ENCODE measurements around the gene STX18.
A peak's percentile ranks its signal among the peaks of the same experiment; 100 is the strongest.

The STX18 gene

DNA sequence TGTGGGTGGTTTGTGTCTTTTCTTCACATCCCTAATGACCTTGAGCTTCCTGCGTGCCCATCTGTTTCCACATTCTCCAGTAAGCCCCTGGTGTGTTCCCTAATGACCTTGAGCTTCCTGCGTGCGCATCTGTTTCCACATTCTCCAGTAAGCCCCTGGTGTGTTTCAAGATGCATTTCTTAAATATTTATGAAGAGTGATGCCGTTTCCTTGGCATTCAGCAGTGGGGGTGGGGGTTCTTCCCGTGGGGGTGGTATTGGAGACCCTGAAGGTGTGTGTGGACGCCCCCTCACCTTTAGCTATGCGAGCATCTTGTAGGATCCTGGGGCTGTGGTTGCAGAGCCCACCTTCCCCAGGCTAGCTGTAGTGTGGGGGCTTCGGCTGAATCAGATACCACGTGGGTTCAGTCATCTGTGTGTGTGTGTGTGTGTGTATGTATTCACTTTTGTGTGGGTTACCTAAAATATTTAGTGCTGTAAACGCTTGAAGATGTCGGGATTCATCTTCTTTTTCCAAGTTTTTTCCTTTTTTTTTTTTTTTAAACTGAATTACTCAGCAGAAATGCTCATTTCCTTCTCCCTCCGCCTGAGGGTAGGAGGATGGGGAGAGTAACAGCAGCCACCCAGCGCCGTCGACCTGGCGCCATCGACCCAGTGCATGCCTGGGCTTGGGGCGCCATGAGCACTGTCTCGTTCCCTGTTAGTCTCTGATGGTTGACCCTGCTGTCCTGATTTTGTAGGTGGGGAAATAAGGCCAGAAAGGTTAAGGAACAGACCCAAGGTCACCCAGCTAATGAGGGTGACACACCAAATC, 145.0 kb downstream of the STX18 start:
- DNase-seq = peak; percentile 49

DNA sequence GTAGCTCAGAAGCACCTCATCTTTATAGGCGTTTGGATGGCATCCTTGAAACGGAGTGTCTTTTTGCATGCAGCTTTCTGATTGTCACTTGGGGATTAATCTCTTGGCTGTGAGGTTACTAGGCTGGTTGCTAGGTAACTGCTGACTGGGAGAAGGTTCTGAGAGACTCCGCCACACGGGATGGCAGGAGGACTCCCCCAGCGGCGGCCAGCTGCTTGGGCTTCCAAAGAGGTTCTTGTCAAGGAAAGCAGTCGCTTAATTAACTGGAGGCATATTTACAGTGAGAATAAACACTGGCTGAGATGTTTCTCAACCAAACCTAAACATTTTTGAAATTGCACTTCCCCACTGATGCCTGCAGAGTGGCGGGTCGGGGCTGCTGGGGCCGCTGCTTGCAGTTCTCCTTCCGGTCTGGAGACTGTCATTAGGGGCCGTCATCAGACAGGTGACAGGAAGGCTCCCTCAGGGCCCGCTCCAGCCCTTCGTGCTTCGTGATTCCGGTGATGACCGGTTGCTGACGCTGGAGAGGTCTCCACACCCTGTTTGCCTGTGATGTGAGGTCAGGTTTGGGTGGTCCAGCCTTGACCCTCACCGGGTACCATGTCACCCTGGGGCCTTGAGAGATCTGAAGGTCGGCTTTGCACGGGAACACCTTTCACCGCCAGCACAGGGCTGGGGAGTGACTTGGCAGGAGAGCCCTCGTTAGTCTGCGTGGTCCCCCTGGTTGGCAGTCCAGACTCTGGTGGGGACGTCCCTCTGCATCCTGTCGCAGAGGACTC, 145.8 kb downstream of the STX18 start:
- peak; percentile 21 for DNase-seq

GRCh38 chr4:4395371-4395770, 146.5 kb downstream of the STX18 start:
- no peak for DNase-seq

- no peak for DNase-seq
Observed at GRCh38 chr4:4394644-4395043, 147.2 kb downstream of the STX18 start.

- no peak for DNase-seq
Observed at GRCh38 chr4:4392501-4393183, 149.2 kb downstream of the STX18 start.

DNA sequence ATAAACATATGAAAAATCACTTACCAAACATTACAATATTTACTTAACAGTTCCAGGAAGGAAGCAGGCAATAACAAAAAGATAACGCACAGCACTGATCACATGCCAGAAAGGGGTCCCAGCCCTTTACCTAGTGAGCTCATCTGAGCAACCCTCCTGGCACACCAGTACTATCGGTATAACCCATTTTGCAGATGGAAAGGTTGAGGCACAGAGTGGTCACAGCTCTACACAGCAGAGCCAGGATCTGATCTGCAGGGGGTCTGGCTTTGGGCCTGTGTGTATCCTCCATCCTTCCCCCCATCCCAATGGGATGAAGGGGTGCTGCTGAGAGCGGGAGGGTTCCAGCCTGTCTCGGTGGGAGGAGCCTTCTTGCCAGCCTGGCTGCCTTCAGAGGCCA, 150.0 kb downstream of the STX18 start:
- no peak for DNase-seq

GRCh38 chr4:4390515-4391240, 151.2 kb downstream of the STX18 start:
- no peak for DNase-seq

DNA sequence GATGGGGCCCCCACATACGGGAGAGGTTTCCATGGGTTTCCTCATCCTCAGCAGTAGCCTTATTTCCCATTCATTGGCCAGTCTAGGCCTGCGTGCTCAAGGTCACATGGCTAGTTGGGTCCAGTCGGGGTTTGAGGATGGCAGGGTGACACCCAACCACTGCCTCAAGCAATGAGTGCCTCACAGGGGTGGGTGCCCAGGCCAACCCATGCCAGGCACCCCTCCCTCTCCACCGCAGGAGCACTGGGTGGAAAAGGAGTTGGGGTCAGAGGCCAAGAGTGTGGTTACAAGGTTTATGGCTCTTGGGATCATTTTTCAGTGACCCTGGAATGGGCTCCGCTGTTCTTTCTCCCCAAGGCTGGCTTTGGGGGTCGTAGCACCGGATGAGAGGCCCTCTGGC, 151.8 kb downstream of the STX18 start:
- DNase-seq = no peak

DNA sequence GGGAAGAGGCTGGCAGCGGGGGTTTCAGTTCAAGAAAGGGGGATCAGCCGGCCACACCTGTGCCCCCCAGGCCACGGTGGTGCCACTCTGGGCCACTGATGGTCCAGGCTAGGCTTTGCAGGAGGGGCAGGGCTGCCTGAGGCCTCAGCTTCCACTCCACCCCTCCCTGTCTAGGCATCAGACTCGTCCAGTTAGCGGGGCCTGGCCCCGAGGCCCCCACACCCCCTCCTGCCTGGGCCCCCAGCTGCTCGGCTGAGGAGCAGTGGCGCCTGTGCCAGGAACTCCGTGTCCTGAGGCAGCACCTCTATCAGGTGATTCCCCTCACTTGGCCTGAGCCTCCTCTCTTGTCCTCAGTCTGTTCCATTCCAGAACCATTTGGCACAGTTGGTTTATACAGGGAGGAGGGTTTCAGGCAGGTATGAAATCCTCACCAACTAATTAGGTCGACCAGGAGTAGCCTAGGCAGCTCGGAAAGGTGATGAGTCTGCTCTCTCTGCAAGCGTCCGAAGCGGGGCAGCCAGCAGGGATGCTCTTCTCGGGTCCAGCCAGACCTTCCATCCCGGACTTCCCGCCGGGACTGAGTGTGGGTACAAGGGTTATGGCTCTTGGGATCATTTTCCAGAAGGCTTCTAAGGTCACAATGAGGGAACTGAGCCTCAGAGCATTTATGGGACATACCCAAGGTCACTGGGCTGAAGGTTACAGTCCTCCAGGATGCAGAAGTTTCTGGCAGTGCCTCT, 152.8 kb downstream of the STX18 start:
- no peak for DNase-seq

- DNase-seq = no peak
Observed at GRCh38 chr4:4388311-4388790, 153.5 kb downstream of the STX18 start.

DNA sequence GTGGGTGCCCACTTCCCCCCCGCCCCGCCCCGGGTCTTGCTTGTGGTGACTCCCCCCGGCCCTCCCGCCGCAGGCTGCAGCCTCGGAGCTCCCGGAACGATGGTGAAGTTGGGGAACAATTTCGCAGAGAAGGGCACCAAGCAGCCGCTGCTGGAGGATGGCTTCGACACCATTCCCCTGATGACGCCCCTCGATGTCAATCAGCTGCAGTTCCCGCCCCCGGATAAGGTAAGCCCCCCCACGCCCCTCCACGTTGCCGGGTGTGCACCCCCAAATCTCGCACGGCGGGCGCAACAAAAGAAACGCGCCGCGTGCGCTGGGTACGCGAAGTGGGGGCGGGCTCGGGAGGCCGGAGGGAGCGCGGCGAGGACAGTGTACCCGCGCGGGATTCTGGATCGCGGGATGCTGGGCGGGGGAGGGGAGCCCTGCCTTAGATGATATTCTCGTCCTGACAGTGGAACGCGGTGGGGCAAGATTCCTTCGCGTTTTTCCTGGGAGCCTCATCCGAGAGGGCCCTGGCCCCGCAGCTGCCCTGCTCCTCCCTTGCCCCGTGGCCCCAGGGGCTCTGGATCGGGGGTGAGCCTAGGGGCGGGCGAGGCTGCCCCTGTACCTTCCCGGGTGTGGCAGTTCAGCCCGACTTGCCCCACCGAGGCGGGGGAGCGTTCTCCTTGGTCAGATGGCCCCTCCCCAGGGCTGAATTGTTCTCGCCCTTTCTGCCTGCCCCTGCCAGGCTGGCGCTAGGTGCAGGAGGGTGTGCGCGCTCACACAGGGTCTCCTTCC, 154.1 kb downstream of the STX18 start:
- DNase-seq = no peak

DNA sequence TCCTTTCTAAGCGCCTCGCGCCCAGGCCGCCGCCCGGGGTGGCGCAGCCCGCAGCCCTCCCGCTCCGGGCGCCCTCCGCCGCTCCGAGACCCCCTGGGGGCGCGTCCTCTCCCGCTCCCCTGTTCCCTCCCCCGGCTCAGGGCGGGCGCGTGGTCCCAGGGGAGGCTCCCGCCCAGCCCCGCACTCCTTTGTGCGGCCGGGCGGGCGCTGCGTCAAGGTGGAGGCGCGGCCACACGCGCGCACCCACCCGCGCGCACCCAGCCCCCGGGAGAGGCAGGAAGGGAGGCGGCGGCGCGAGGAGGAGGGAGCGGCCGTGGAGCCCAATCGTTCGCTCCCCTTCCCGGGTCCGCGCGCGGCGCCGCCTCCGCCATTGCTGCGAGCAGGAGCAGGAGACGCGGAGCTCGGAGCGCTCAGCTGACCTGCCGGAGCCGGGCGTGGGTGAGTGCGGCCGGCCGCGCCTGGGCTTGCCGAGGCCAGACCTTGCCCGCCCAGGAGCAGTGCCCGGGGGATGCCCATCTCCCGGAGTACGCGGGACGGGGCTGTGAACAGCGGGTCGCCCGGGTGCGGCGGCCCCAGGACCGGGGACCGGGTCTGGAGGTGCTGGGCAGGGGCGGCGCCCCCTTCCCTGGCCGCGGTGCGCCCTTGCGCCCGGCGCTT, 155.0 kb downstream of the STX18 start, which contains the start of gene NSG1:
Gene NSG1 (plus strand): TSS at position 367 of the 657 bp plus-strand sequence. CDS start 528 bp downstream, outside the sequence.
- peak; percentile 19 for DNase-seq

DNA sequence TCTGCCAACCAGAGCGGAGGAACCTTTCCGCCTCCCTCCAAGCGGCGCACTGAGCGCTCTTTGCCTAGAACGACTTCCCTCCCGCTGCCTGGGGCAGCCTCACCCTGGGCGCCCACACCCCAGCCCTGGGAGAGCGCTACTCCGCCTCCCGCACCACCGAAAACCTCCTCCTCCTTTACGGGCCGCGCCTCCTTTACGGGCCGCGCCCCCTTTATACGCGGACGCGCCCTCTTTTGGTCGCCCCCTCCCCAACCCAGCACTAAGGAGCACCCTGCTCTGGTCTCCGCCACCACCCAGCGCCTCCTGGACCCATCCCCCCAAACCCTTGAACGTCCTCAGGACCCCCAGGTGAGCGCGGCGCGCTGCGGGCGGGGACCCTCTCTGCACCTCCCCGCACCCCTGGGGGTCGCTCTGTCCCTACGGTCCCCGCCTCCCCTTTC, 155.5 kb downstream of the STX18 start:
- no peak for DNase-seq

DNA sequence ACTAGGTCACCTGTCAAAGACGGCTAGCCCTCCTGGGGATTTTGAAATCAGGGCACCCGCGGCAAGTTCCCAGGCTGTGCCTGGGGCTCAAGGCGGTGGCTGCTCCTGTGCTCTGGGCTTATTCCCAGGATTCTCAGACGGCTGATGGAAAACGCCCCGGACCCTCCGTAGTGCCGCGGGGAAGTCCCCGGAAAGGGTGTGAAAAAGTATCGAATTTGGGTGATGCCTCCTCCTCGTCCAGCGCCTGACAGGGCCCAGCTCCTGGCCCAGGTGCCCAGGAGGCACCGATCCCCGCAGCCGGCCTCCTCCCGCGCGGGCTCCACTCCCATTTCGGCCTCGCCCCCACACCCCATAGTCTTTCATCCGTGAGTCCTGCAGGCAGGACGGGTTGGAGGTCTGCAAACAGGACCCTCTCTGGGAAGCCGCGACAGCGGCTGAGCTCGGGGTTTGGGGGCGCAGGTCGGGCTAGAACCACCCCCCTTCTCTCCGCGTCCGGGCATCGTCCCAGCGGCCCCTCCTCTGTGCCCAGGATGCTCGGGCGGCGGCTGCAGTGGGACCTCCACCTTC, 156.0 kb downstream of the STX18 start:
- no peak for DNase-seq

- DNase-seq = no peak
Observed at GRCh38 chr4:4384837-4385236, 157.0 kb downstream of the STX18 start.

GRCh38 chr4:4383085-4383484, 158.8 kb downstream of the STX18 start:
- no peak for DNase-seq

DNA sequence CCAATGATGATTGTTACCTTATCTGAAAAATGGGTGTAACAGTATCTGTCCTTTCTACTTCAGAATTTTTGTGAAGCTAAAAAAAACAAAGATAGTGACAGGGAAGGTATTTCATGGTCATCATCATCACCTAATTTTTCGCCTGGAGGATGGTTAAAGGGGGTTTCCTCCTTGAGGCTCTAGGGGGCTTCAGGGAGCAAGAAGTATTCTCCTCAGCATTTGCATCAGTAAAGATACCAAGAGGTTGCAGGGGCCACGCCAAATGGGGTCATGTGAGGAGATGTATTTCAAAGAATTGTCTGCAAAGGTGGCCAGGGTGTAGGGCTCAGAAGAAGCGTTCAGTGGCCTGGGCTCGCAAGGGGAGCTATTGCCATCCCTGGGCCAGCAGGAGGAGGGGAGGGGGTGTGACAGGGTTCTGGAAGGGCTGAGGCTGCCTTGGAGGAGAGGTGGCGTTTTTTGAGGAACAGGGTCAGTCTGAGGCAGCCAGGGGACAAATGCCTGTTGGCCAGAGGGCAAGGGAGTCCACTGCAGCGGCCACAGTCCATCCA, 162.2 kb downstream of the STX18 start:
- DNase-seq = no peak

DNA sequence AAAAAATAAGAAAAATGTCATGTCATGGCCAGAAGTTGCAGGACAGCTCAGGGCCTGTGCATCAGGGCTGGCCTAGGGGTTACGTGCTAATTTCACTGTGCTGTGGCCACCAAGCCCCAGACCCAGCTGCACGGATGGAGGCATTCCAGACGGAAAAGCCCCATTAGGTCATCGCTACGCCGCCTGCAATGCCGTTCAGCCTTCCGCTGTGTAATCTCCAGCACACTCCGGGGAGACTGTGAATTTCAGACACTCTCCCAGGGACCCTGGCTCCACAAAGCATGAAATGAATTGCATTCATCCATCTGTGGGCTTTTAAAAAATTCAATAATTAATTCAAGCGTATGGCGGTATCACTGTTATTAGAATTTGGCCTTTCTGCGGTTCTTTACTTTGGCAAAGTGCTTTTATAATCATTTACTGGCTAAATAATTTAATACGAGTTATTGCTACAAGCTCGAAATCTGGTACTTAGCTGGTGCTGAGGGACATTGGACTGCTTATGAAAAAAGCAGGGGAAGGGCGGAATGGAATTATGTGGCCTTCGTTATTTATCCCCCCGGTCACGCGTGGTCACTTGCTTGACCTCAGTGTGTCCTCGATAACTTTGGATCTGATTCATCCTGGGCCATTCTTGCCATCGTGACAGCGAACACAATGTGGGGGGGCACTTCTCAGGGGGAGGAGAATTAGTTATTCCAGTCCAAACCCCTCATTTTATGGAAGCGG, 164.0 kb downstream of the STX18 start:
- DNase-seq = no peak

- no peak for DNase-seq
Observed at GRCh38 chr4:4377191-4377590, 164.7 kb downstream of the STX18 start.

All from fibroblast of skin of abdomen (primary cell).